HEK293 (cell line): ENCODE measurements around the gene MSRB1.

ENCODE experiments used
- BCL11A ChIP-seq: fragments of 450-650 bp; formaldehyde crosslinking; IDR thresholded peaks from 2 replicates; pipeline ENCODE4 v1.5.1; 2016; ENCODE audit warnings: low read depth, missing biosample characterization, missing genetic modification characterization
- GLIS2 ChIP-seq: fragments of 450-650 bp; formaldehyde crosslinking; IDR thresholded peaks from 2 replicates; pipeline ENCODE4 v1.5.1; 2016; ENCODE audit warnings: missing biosample characterization, missing genetic modification characterization
- KLF7 ChIP-seq: fragments of 450-650 bp; formaldehyde crosslinking; IDR thresholded peaks from 2 replicates; pipeline ENCODE4 v1.5.1; 2016; ENCODE audit warnings: missing biosample characterization, missing genetic modification characterization, borderline replicate concordance
- OSR2 ChIP-seq: fragments of 450-650 bp; formaldehyde crosslinking; IDR thresholded peaks from 2 replicates; pipeline ENCODE4 v1.5.1; 2016; ENCODE audit warnings: missing biosample characterization, missing genetic modification characterization
- SETDB1 ChIP-seq: IDR thresholded peaks from one replicate; pipeline ENCODE4 v1.6.1; 2017; ENCODE audit warnings: mild to moderate bottlenecking, low read length, moderate library complexity, mixed read lengths; ENCODE audit not compliant: insufficient read length
- ZBTB48 ChIP-seq: fragments of 450-650 bp; formaldehyde crosslinking; IDR thresholded peaks from 2 replicates; pipeline ENCODE4 v1.5.1; 2016; ENCODE audit warnings: missing biosample characterization, missing genetic modification characterization
- ZEB2 ChIP-seq: fragments of 450-650 bp; formaldehyde crosslinking; IDR thresholded peaks from 2 replicates; pipeline ENCODE4 v1.5.1; 2016; ENCODE audit warnings: missing biosample characterization, missing genetic modification characterization
- ZFHX2 ChIP-seq: fragments of 450-650 bp; formaldehyde crosslinking; conservative IDR thresholded peaks from 2 replicates; pipeline ENCODE4 v1.5.1; 2016; ENCODE audit warnings: missing biosample characterization, missing genetic modification characterization
- ZNF121 ChIP-seq: fragments of 450-650 bp; formaldehyde crosslinking; IDR thresholded peaks from 2 replicates; pipeline ENCODE4 v1.5.1; 2016; ENCODE audit warnings: missing biosample characterization, missing genetic modification characterization
- ZNF24 ChIP-seq: fragments of 450-650 bp; formaldehyde crosslinking; IDR thresholded peaks from 2 replicates; pipeline ENCODE4 v1.5.1; 2016; ENCODE audit warnings: missing biosample characterization, missing genetic modification characterization
- ZNF248 ChIP-seq: fragments of 450-650 bp; formaldehyde crosslinking; IDR thresholded peaks from 2 replicates; pipeline ENCODE4 v1.5.1; 2017; ENCODE audit warnings: missing biosample characterization, missing genetic modification characterization
- ZNF335 ChIP-seq: fragments of 450-650 bp; formaldehyde crosslinking; conservative IDR thresholded peaks from 2 replicates; pipeline ENCODE4 v1.5.1; 2016; ENCODE audit warnings: missing biosample characterization, missing genetic modification characterization
- ZNF391 ChIP-seq: fragments of 450-650 bp; formaldehyde crosslinking; IDR thresholded peaks from 2 replicates; pipeline ENCODE4 v1.5.1; 2016; ENCODE audit warnings: low read depth, missing biosample characterization, missing genetic modification characterization, borderline replicate concordance
- ZNF514 ChIP-seq: fragments of 450-650 bp; formaldehyde crosslinking; IDR thresholded peaks from 2 replicates; pipeline ENCODE4 v1.5.1; 2016; ENCODE audit warnings: missing biosample characterization, missing genetic modification characterization
- ZXDB ChIP-seq: fragments of 450-650 bp; formaldehyde crosslinking; IDR thresholded peaks from 2 replicates; pipeline ENCODE4 v1.5.1; 2016; ENCODE audit warnings: missing biosample characterization, missing genetic modification characterization
- TF ChIP-seq, protein P1 (sequence below): fragments of 450-650 bp; formaldehyde crosslinking; IDR thresholded peaks from 2 replicates; pipeline ENCODE4 v1.5.1; 2016; ENCODE audit warnings: missing biosample characterization, missing genetic modification characterization
- TF ChIP-seq, protein P2 (sequence below): fragments of 450-650 bp; formaldehyde crosslinking; IDR thresholded peaks from 2 replicates; pipeline ENCODE4 v1.5.1; 2016; ENCODE audit warnings: missing biosample characterization, missing genetic modification characterization
- TF ChIP-seq, protein P3 (sequence below): fragments of 450-650 bp; formaldehyde crosslinking; IDR thresholded peaks from 2 replicates; pipeline ENCODE4 v1.5.1; 2016; ENCODE audit warnings: missing biosample characterization, missing genetic modification characterization
- TF ChIP-seq, protein P4 (sequence below): sonication (generic); formaldehyde crosslinking; IDR thresholded peaks from 2 replicates; pipeline ENCODE4 v1.8.1; 2022; ENCODE audit warnings: mild to moderate bottlenecking, moderate library complexity, missing genetic modification reagents
- TF ChIP-seq, protein P5 (sequence below): fragments of 450-650 bp; formaldehyde crosslinking; IDR thresholded peaks from 2 replicates; pipeline ENCODE4 v1.5.1; 2016; ENCODE audit warnings: missing biosample characterization, missing genetic modification characterization, low read depth
- TF ChIP-seq, protein P6 (sequence below): fragments of 450-650 bp; formaldehyde crosslinking; IDR thresholded peaks from 2 replicates; pipeline ENCODE4 v1.5.1; 2016; ENCODE audit warnings: missing biosample characterization, missing genetic modification characterization
- TF ChIP-seq, protein P7 (sequence below): fragments of 450-650 bp; formaldehyde crosslinking; IDR thresholded peaks from 2 replicates; pipeline ENCODE4 v1.5.1; 2016; ENCODE audit warnings: missing biosample characterization, missing genetic modification characterization
- TF ChIP-seq, protein P8 (sequence below): fragments of 450-650 bp; formaldehyde crosslinking; IDR thresholded peaks from 2 replicates; pipeline ENCODE4 v1.5.1; 2016; ENCODE audit warnings: missing biosample characterization, missing genetic modification characterization

The MSRB1 gene

DNA sequence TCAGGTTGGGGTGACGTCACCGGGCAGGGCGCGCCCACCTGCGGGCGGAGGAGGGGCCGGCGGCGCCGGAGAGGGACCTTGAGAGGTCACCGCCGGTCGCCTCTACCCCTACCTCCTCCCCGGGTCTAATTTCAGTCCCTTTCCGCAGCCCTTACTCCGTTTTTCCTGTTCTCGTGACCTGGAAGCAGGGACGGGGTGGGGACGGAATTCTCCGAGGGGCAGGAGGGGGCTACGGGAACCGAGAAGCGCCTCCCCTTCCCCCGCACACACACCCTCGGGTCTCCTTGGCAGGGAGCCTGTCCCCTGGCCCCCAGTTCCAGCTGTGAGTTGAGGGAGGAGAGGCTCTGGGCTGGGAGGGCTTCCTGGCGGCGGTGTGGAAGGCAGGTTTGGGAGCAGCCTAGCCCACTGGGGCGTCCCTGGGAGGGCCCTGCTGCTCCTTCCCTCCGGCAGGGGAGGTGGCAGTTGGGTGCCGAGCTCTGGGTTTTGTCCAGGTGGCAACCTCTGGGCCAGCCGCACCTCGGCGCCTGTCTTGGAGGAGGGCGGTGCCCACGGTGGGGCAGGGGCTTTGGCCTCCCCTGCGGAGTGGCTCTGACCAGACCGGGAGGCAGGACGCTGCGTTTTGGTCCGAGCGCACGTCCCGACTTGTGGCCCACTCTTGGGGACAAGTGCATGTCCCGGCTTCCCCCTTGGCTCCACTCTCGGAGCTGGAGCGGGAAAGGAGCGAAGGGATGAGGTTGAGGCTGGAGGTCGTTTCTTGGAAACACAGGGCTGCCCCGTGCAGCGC lies 47.5 kb upstream of the MSRB1 start (continued):
- TF ChIP-seq, protein P1, sequence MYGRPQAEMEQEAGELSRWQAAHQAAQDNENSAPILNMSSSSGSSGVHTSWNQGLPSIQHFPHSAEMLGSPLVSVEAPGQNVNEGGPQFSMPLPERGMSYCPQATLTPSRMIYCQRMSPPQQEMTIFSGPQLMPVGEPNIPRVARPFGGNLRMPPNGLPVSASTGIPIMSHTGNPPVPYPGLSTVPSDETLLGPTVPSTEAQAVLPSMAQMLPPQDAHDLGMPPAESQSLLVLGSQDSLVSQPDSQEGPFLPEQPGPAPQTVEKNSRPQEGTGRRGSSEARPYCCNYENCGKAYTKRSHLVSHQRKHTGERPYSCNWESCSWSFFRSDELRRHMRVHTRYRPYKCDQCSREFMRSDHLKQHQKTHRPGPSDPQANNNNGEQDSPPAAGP (tag by site-specific recombination), result peak; percentile 87
- TF ChIP-seq ZEB2 (peak; percentile 65), GLIS2 (tag by site-specific recombination) (peak; percentile 74), ZNF514 (tag by site-specific recombination) (no peak), ZFHX2 (tag by site-specific recombination) (peak; percentile 85), ZXDB (tag by site-specific recombination) (peak; percentile 53; the same call in 1 of the 2 replicates), BCL11A (tag by site-specific recombination) (peak; percentile 34; the same call in 1 of the 2 replicates), KLF7 (tag by site-specific recombination) (0 out of 2 replicates have a peak, but pooled peaks have one; percentile 20), ZNF248 (no peak), OSR2 (no peak), ZBTB48 (tag by site-specific recombination) (0 out of 2 replicates have a peak, but pooled peaks have one; percentile 27), SETDB1 (no peak), ZNF24 (tag by site-specific recombination) (peak; percentile 28; the same call in 1 of the 2 replicates), ZNF121 (tag by site-specific recombination) (no peak), ZNF335 (tag by site-specific recombination) (peak; percentile 70), ZNF391 (tag by site-specific recombination) (peak; percentile 59; the same call in 1 of the 2 replicates)
- TF ChIP-seq, protein P2, sequence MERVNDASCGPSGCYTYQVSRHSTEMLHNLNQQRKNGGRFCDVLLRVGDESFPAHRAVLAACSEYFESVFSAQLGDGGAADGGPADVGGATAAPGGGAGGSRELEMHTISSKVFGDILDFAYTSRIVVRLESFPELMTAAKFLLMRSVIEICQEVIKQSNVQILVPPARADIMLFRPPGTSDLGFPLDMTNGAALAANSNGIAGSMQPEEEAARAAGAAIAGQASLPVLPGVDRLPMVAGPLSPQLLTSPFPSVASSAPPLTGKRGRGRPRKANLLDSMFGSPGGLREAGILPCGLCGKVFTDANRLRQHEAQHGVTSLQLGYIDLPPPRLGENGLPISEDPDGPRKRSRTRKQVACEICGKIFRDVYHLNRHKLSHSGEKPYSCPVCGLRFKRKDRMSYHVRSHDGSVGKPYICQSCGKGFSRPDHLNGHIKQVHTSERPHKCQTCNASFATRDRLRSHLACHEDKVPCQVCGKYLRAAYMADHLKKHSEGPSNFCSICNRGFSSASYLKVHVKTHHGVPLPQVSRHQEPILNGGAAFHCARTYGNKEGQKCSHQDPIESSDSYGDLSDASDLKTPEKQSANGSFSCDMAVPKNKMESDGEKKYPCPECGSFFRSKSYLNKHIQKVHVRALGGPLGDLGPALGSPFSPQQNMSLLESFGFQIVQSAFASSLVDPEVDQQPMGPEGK, result peak; percentile 91
- TF ChIP-seq, protein P3, sequence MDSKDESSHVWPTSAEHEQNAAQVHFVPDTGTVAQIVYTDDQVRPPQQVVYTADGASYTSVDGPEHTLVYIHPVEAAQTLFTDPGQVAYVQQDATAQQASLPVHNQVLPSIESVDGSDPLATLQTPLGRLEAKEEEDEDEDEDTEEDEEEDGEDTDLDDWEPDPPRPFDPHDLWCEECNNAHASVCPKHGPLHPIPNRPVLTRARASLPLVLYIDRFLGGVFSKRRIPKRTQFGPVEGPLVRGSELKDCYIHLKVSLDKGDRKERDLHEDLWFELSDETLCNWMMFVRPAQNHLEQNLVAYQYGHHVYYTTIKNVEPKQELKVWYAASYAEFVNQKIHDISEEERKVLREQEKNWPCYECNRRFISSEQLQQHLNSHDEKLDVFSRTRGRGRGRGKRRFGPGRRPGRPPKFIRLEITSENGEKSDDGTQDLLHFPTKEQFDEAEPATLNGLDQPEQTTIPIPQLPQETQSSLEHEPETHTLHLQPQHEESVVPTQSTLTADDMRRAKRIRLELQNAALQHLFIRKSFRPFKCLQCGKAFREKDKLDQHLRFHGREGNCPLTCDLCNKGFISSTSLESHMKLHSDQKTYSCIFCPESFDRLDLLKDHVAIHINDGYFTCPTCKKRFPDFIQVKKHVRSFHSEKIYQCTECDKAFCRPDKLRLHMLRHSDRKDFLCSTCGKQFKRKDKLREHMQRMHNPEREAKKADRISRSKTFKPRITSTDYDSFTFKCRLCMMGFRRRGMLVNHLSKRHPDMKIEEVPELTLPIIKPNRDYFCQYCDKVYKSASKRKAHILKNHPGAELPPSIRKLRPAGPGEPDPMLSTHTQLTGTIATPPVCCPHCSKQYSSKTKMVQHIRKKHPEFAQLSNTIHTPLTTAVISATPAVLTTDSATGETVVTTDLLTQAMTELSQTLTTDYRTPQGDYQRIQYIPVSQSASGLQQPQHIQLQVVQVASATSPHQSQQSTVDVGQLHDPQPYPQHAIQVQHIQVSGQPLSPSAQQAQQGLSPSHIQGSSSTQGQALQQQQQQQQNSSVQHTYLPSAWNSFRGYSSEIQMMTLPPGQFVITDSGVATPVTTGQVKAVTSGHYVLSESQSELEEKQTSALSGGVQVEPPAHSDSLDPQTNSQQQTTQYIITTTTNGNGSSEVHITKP (tag by site-specific recombination), result peak; percentile 97
- TF ChIP-seq, protein P4, sequence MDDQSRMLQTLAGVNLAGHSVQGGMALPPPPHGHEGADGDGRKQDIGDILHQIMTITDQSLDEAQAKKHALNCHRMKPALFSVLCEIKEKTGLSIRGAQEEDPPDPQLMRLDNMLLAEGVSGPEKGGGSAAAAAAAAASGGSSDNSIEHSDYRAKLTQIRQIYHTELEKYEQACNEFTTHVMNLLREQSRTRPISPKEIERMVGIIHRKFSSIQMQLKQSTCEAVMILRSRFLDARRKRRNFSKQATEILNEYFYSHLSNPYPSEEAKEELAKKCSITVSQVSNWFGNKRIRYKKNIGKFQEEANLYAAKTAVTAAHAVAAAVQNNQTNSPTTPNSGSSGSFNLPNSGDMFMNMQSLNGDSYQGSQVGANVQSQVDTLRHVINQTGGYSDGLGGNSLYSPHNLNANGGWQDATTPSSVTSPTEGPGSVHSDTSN, result 0 out of 2 replicates have a peak, but pooled peaks have one; percentile 43
- TF ChIP-seq, protein P5, sequence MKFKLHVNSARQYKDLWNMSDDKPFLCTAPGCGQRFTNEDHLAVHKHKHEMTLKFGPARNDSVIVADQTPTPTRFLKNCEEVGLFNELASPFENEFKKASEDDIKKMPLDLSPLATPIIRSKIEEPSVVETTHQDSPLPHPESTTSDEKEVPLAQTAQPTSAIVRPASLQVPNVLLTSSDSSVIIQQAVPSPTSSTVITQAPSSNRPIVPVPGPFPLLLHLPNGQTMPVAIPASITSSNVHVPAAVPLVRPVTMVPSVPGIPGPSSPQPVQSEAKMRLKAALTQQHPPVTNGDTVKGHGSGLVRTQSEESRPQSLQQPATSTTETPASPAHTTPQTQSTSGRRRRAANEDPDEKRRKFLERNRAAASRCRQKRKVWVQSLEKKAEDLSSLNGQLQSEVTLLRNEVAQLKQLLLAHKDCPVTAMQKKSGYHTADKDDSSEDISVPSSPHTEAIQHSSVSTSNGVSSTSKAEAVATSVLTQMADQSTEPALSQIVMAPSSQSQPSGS, result peak; percentile 95
- TF ChIP-seq, protein P6, sequence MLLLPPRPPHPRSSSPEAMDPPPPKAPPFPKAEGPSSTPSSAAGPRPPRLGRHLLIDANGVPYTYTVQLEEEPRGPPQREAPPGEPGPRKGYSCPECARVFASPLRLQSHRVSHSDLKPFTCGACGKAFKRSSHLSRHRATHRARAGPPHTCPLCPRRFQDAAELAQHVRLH (tag by site-specific recombination), result peak; percentile 25; the same call in 1 of the 2 replicates
- TF ChIP-seq, protein P7, sequence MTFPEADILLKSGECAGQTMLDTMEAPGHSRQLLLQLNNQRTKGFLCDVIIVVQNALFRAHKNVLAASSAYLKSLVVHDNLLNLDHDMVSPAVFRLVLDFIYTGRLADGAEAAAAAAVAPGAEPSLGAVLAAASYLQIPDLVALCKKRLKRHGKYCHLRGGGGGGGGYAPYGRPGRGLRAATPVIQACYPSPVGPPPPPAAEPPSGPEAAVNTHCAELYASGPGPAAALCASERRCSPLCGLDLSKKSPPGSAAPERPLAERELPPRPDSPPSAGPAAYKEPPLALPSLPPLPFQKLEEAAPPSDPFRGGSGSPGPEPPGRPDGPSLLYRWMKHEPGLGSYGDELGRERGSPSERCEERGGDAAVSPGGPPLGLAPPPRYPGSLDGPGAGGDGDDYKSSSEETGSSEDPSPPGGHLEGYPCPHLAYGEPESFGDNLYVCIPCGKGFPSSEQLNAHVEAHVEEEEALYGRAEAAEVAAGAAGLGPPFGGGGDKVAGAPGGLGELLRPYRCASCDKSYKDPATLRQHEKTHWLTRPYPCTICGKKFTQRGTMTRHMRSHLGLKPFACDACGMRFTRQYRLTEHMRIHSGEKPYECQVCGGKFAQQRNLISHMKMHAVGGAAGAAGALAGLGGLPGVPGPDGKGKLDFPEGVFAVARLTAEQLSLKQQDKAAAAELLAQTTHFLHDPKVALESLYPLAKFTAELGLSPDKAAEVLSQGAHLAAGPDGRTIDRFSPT (tag by site-specific recombination), result peak; percentile 58; the same call in 1 of the 2 replicates
- TF ChIP-seq, protein P8, sequence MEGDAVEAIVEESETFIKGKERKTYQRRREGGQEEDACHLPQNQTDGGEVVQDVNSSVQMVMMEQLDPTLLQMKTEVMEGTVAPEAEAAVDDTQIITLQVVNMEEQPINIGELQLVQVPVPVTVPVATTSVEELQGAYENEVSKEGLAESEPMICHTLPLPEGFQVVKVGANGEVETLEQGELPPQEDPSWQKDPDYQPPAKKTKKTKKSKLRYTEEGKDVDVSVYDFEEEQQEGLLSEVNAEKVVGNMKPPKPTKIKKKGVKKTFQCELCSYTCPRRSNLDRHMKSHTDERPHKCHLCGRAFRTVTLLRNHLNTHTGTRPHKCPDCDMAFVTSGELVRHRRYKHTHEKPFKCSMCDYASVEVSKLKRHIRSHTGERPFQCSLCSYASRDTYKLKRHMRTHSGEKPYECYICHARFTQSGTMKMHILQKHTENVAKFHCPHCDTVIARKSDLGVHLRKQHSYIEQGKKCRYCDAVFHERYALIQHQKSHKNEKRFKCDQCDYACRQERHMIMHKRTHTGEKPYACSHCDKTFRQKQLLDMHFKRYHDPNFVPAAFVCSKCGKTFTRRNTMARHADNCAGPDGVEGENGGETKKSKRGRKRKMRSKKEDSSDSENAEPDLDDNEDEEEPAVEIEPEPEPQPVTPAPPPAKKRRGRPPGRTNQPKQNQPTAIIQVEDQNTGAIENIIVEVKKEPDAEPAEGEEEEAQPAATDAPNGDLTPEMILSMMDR (tag by site-specific recombination), result no peak
